ENCODE measurements around the gene HRG.

- TF ChIP-seq CTCF (IDR thresholded peaks at IDR 0.05) = no peak
- no peak for TF ChIP-seq POLR2AphosphoS5 (IDR thresholded peaks at IDR 0.05; ENCODE audit: low read depth, low read length)
- TF ChIP-seq REST (IDR thresholded peaks at IDR 0.05; ENCODE audit: insufficient read depth in 1 of 2, low read depth in 2 of 2, low read length in 1 of 2) = no peak
Measured at GRCh38 chr3:186639778-186640472, 25.9 kb upstream of the HRG start, which contains the start of gene FETUB.

Data from Panc1 (cell line).